GM18873 (cell line): ENCODE results near the gene UTP18.
"Not testable (repeated sequence)": the region's sequence is repeated elsewhere in the genome, so short reads cannot be mapped to it uniquely, and the experiment has no call there.

Experiments used
- ATAC-seq: cut with Tn5 transposase; IDR thresholded peaks from one replicate; pipeline ENCODE4 v1.9.1; 2021; ENCODE audit warnings: mild to moderate bottlenecking, moderate library complexity, moderate number of reproducible peaks; ENCODE audit not compliant: unreplicated experiment, low FRiP score

UTP18 gene

DNA sequence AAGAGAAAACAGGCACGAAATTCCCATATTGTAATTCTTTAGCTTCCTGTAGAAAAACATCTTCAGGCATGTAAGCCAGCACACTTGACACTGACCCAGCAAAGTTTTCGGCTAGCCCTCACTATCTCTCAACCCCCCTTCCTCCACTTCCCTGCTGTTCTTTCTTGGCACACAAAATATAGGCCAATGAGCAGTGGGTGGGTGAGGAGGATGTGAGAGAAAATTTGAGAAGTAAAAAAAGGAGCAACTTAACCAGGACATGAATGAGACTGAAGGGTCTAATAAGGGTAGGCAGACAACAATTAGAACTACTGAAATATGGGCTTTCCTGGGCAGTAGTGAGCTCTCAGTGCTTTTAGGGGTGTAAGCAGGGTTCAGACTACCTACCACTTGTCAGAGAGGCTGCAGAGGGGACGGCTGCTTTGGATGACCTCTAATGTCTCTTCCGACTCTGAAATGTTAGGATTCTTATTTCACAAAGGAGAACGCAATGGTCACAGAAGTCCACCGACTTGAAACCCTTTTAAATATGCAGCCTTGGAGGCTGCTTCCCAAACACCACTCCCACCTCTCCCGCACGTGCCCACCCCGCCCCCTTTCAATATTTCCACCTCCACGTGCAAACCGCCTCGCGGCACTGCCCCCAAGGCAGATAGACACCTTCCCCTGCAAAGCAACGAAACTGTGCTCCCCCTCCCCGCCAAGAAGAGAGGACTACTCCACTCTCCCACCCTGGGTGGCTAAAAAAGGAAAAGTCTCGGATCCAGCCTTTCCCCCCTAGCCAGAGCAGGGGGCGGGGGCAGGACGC lies 1.4 kb upstream of the UTP18 start:
- no peak for ATAC-seq

DNA sequence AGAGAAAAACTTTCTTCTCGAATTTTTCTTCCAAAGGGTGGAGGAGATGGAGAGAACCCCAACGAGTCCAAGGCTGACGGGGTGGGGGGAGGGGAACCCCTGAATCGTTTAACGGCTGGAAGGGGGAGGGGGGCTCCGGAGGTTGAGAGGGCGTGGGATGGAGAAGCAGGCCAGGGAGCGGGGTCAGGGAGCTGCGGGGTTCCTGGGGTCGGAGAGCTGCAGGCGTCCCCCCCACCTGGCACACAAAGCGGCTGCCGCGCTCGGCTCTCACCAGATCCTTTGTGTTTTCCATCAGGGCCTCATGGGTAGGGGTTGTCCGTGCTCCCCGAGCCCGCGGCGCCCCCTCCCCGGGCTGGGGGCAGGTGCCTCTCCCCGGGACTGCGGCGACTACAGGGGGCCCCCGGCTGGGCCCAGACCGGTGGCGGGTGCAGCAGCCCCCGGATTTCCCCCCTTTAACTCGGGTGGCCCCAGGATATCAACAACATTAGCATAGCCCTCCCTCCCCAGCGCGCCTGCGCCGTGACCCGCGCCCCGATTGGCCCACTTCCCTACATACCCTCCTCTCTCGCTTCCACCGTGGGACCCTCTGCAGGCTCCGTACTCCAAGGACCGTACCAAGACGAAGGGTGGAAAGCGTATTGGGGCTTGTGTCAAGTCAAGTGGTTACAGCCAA lies 646 bp upstream of the UTP18 start, which contains the start of gene MBTD1:
Gene MBTD1 (minus strand): TSS at position 486 of the 673 bp plus-strand sequence. CDS start 34,888 bp downstream, outside the sequence.
- peak; percentile 81 for ATAC-seq

DNA sequence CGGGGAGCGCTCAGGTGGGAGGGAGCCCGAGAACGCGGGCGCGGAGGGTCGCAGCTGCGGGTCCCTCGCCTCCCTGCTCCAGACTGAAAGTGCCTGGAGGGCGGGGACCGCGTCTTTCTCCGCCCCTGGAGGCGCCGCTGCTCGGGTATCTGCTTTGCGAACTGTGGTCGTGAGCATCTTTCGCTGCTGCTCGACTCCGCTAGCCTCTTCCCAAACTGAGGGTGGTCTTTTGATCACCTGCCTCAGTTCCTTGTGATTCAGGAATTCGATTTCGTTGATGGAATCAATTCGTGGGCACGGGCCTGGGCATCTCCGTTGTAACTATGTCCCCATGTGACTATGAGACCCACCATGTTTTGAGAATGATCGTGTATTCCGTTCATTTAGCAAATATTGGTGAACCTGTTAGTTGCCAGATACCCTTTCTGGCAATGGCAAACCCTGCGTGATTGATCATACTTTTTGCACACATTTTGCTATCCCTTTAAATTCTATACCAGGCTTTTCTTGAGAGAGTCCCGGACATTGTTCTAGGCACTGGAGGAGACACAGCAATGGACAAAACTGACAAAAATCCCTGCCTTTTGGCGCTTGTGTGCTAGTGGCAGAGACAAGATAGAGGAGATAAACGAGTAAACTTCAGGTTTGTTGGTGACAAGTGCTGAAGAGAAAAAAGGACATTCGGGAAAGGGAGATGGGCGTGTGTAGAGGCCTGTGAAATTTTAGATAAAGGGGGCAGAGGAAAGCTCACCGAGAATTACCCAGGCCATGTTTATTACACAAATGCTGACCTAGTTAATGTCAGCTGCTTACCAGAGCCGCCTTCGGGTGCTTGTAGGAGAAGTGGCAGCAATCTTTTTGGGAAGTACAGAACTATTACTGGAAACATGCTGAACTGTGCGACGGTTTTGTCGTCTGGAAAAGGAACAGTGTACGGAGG lies 948 bp downstream of the UTP18 start:
- peak; percentile 2 for ATAC-seq

DNA sequence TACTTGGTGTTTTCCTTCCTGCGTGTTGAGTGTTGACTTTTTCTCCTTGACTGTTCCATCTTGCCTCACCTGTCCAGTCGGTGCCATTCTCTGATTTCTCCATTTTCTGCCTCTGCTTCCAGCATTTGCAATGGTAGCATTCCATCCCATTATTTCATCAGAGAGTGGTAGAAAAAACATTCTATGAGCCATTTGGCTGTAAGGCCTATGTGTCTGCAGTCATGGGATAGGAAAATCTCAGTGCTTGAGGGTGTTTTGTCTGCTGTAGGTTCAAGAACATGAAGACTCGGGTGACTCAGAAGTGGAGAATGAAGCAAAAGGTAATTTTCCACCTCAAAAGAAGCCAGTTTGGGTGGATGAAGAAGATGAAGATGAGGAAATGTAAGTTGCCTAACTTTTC lies 2.7 kb downstream of the UTP18 start:
- no peak for ATAC-seq

DNA sequence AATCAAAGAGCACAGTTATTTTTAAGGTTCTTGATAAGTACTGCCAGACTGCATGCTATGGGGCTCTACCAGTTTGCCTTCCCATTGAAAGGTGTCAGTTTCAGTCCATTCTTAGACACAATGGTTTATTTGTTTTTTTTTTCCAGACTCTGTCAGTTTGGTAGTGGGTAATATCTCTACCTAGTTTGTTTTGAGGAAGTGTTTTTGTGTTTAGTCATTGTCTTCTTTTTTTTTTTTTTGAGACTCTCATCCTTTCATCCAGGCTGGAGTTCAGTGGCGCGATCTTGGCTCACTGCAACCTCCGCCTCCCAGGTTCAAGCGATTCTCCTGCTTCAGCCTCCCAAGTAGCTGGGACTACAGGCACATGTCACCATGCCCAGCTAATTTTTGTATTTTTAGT lies 4.1 kb downstream of the UTP18 start:
- ATAC-seq = not testable (repeated sequence)

DNA sequence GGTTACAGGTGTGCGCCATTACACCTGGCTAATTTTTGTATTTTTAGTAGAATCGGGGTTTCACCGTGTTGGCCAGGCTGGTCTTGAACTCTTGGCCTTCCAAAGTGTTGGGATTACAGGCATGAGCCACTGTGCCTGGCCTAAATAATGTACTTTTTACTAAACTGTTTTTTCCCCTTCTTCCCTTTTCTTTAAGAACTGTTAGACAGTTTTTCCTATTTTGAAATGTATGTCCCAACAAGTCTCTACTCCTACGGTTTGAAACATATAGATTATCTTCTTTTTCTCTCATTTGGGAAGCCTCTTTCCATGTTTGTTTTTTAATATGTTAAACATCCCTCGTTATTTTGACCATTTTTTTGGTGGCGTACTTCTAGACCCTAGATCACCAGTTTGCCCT lies 9.6 kb downstream of the UTP18 start:
- ATAC-seq = no peak

DNA sequence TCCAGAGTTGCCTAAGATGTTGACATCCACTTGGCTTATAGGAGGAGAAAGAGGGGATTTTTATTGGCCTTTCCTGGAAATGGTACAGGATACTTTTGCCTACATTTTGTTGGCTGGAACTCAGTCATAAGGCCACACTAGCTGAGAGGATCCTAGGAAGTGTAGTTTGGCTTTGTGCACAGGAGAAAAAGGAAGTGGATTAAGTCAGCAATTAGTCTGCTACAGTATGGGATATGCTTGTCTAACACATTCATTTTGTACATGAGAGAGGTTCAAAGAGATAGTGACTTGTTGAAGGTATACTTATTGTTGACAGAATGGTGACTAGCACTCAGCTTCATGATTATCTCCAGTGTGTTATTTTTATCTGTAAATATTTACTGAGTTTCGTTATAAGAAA lies 10.3 kb downstream of the UTP18 start:
- no peak for ATAC-seq

DNA sequence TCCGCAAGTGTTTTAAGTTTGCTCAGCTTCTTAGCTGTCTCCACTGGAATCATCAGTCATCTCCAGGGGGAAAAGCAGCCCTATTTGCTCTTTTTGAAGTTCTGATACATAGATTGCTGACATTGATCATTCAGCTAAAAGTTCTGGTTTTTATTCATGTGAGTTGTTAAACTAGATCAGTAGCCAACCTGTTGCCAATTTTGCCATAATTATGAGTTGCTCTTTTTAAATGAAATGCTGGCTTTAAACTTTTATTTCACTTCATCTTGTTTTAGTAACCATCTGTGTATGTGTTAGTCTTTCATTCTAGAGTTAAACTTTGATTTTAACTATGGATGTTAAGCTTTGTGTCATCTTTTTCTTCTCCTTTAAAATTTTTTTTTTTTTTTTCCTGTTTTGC lies 12.5 kb downstream of the UTP18 start:
- ATAC-seq = no peak

DNA sequence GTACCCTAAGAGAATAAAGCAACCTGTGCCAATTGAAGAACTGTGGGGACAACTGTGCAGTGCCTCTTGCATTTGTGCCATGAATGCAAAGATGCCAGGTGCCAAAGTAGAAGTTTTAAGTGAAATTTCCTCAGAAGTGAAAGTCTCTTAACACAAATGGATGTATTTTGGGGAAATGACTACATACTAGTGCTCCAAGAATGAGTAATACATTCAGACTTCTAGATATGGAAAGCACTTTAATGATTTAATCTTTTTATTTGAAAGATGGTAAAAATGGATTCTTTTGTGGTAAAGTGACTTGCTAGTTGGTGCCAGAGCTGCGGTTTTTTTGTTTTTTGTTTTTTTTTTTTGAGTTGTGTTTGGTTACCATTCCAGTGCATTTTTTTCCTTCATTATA lies 15.0 kb downstream of the UTP18 start:
- ATAC-seq = no peak

DNA sequence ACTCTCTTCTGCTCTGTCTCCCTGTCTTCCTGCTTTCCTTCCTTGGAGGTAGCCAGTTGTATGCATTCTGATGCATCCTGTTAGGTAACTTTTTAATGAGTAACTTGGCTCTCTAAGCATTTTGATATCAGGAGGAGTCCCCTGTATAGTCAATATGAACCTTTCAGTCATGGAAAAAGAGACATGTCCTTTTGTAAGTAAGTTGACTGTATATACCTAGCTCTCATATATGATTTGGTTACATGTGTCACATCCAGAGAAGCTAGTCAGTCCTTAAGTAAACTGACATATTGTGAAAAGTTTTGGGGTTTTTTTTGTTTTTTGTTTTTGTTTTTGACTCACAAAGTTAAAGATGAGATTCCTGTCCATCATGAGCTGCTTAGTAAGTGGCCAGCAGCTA lies 18.8 kb downstream of the UTP18 start:
- ATAC-seq = no peak

DNA sequence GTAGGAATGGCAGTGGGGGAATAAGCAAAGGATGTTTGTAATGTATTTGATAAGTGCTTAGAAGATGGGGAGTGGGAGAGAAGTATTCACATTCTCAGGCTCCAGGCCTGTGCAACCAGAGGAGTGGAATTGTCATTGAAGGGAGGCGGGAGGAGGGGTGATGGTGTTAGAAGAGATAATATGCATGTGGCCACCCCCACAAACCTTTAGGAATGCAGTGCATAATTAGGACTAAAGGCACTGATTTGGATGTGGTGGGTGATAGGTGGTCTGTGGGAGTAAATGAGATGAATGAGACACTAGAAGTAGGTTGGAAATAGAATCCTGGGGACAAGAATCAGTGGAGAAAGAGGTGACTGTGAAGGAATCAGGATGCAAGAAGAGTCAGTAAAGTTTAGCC lies 27.1 kb downstream of the UTP18 start:
- no peak for ATAC-seq

DNA sequence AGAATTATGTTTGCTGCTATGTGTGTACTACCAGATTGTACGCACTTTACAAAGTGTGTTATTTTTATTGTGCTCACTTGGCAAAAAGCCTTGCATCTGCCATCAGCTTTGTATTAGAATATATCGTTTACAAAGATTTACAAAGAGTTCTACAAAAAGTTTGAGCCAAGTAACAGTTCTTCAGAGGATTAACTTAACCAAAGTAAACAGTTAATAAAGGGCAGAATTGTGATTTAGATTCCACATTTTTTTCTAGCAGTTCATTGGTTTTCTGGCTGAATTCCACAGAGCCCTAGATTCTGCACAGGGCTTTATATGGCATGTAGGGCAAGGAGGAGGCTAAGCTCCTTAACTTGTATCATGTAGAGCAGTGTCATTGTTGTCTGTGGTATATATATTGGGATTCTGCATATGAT lies 29.4 kb downstream of the UTP18 start:
- no peak for ATAC-seq

DNA sequence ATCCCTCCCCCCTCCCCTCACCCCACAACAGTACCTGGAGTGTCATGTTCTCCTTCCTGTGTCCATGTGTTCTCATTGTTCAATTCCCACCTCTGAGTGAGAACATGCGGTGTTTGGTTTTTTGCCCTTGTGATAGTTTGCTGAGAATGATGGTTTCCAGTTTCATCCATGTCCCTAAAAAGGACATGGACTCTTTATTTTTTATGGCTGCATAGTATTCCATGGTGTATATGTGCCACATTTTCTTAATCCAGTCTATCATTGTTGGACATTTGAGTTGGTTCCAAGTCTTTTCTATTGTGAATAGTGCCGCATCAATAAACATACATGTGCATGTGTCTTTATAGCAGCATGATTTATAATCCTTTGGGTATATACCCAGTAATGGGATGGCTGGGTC lies 34.0 kb downstream of the UTP18 start:
- not testable (repeated sequence) for ATAC-seq

DNA sequence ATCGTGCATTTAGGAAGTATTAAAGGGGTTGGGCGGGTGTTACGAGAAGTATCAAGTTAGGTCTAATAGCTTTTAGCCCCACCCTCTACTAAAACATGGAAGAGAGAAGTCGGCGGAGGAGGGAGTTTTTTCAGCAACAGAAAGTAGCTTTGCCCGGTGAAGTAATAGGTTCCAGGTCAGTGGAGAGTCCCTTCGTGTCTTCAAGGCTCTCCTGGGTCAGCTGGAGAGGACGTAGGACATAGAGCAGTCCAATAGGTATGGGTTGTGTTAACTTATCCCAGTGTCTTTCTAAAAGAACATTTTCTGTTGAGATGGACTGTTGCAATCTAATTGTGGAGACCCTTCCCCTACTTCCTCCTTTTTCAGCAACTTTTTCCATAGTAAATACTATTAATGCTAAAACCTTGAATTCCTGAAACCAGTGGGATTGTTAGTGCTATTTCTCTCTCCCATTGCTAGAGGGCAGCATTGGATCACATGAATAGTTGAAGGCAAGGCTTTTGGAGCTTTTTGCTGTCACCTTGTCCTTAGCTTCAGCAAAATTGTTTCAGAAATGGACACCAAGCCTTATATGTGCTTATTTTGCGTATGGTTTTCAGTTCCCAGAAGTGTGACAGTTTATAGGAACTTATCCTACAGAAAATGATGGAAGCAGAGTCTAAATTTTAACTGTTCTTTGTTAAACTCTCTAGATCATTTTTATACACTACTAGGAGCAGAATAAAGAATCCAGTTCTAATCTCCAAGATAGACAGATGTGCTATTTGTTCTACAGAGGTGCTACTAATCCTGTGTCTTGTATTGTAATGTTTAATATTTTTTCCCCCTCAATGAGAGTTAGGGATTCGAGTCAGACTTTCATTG lies 38.4 kb downstream of the UTP18 start:
- ATAC-seq = no peak

DNA sequence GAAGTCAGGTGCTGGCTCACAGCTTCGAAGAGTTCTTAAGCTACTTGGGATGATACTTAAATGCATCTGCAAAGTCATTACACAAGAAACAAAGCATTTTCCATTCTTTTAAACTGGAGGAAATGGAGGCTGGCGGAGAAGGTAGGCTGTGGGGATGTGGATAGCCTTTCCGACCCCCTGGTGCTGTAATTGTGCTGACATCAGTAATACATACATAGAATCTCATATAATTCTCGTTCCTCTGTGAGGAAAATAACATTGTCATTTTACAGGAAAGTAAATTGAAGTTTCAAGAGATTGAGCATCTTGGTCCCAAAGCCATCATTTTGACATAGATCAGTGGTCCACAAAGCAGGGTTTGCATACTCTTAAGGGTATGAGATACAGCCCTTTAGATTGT lies 39.5 kb downstream of the UTP18 start:
- ATAC-seq = no peak

DNA sequence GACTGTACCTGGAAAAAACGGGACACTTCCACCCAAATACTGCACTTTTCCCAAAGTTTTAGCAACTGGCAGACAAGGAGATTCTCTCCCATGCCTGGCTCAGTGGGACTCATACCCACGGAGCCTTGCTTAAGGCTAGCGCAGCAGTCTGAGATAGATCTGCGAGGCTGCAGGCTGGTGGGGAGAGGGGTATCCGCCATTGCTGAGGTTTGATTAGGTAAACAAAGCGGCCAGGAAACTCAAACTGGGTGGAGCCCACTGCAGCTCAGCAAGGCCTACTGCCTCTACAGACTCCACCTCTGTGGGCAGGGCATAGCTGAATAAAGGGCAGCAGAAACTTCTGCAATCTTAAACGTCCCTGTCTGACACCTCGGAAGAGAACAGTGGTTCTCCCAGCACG lies 44.8 kb downstream of the UTP18 start:
- ATAC-seq = no peak

DNA sequence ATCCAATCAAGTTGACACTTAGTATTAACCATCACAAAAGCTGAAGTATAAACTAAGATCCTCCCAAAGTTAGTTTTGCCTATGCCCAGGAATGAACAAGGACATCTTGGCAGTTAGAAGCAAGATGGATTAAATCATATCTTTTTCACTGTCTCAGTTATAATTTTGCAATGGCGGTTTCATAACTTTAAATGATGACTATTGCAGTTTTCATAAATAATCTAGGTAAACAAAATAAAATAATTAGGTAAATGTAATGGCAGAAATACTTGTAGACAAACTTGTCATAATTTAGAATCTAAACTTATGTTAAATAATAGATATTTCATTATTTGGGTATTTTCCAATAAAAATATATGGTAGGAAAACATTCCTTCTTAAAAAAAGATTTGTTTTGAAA lies 51.7 kb downstream of the UTP18 start:
- ATAC-seq = not testable (repeated sequence)

DNA sequence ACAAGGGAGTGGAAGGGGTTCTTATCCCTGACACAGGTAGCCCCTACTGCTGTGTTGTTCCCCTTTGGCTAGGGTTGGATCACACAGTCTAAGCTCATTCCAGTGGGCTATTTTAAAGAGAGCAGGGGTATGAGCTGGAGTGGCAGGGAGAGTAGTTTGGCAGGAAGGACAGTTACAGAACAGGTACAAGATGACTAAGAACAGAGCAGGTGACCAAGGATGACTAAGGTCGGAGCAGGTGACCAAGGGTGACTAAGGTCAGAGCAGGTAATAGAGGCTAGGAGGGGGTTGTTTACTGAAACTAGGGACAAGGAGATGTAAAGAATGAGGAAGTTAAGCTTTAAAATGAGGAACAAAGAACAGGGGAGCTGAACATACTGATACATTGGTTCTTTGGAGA lies 58.8 kb downstream of the UTP18 start:
- no peak for ATAC-seq

DNA sequence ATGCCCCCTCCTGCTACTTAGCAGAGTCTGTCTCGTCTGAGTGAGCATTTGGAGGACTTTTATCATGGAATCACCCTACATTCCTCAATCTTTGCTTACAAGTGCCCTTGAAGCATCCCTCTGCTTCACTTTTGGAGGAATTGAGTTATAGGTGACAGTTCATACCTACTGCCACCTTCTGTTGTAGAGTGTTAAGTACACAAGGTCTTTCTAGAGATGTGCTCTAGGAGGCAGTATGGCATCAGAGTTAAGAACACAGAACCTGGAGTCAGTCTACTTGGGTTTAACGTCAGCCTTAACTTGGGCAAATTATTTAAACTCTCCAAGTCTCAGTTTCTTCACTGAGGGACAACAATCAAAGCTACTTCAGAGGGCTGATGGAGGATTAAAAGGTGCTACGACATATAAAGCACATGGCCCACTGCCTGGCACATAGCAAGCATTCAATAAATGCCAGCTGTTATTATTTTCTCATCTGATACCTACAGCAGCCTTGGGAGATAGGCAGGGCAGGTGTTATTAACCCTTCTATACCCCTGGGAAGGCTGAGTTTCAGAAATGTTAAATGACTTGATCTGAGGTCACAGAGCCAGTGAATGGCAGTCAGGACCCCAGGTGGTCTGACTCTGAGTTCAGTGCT lies 62.2 kb downstream of the UTP18 start:
- no peak for ATAC-seq
